SK-N-SH (cell line): Measurements from ENCODE around the gene NWD2. TPM values are rescaled to one million over a fixed set of nuclear protein-coding genes. Genes with fewer than 3 reads are reported as not detected.

Experiments used
- CTCF ChIA-PET: fragments of 300-600, 350-600 bp; formaldehyde crosslinking; extraction: SDS; loops from one replicate; lab custom pipeline; 2021; lab: Yijun Ruan, JAX
- POLR2A ChIA-PET: fragments of 350-600 bp; sonication (Branson Sonifier 250); formaldehyde crosslinking; extraction: SDS; loops from one replicate; lab custom pipeline; 2020; ENCODE audit warnings: antibody characterized with exemption, inconsistent platforms; lab: Yijun Ruan, JAX
- DNase-seq: peaks from one replicate; pipeline ENCODE4 v3.0.0; 2012
- H2AFZ ChIP-seq: fragments of 200-600 bp; sonication (generic); 2 replicates; pipeline ENCODE4 v1.8.1; 2016; ENCODE audit warnings: antibody characterized with exemption, mild to moderate bottlenecking, low read depth
- H3F3A ChIP-seq: fragments of 200-600 bp; sonication (generic); replicated peaks from 2 replicates; pipeline ENCODE3; 2016; ENCODE audit warnings: antibody characterized with exemption, mild to moderate bottlenecking; ENCODE audit not compliant: insufficient read depth
- H3K27ac ChIP-seq, 2 experiments: fragments of 200-500 bp in 1 of 2; fragments of 200-600 bp in 1 of 2; sonication (Bioruptor generic) in 1 of 2; sonication (generic), shearing (Covaris generic) in 1 of 2; 2 replicates each; pipeline versions ENCODE4 v1.5.1 to v1.6.1; 2014 to 2016; ENCODE audit warnings: low read depth in 2 of 2, inconsistent platforms in 1 of 2, low read length in 1 of 2, mild to moderate bottlenecking in 1 of 2, mixed read lengths in 1 of 2
- H3K27me3 ChIP-seq: fragments of 200-600 bp; sonication (generic), shearing (Covaris generic); 2 replicates; pipeline ENCODE4 v1.6.1; 2016; ENCODE audit warnings: mixed run types; ENCODE audit not compliant: insufficient read depth
- H3K36me3 ChIP-seq, 2 experiments: fragments of 200-500 bp in 1 of 2; fragments of 200-600 bp in 1 of 2; sonication (Bioruptor generic) in 1 of 2; sonication (generic) in 1 of 2; replicated peaks in 1 of 2; 2 replicates each; pipeline versions ENCODE3 to v1.5.1; 2014 to 2016; ENCODE audit warnings: low read length in 1 of 2, mild to moderate bottlenecking in 1 of 2; ENCODE audit not compliant: insufficient read depth in 2 of 2, control insufficient read depth in 1 of 2
- H3K4me1 ChIP-seq, 2 experiments: fragments of 200-500 bp in 1 of 2; fragments of 200-600 bp in 1 of 2; sonication (Bioruptor generic) in 1 of 2; sonication (generic), shearing (Covaris generic) in 1 of 2; 2 replicates each; pipeline versions ENCODE4 v1.5.1 to v1.6.1; 2014 to 2016; ENCODE audit warnings: low read depth in 1 of 2, low read length in 1 of 2, mixed run types in 1 of 2; ENCODE audit not compliant: insufficient read depth in 2 of 2, control insufficient read depth in 1 of 2
- H3K4me2 ChIP-seq: fragments of 200-600 bp; sonication (generic), shearing (Covaris generic); 2 replicates; pipeline ENCODE4 v1.6.1; 2017; ENCODE audit warnings: mixed run types
- H3K4me3 ChIP-seq, 2 experiments: fragments of 200-500 bp in 1 of 2; fragments of 200-600 bp in 1 of 2; sonication (Bioruptor generic) in 1 of 2; sonication (generic), shearing (Covaris generic) in 1 of 2; 2 replicates each; pipeline versions ENCODE4 v1.5.1 to v1.8.1; 2014 to 2016; ENCODE audit warnings: low read depth in 2 of 2, inconsistent platforms in 1 of 2, low read length in 1 of 2, mild to moderate bottlenecking in 1 of 2, mixed read lengths in 1 of 2, moderate library complexity in 1 of 2
- H3K79me2 ChIP-seq: fragments of 200-600 bp; sonication (generic); 2 replicates; pipeline ENCODE4 v1.8.1; 2017; ENCODE audit warnings: mild to moderate bottlenecking; ENCODE audit not compliant: insufficient read depth
- H3K9ac ChIP-seq: fragments of 200-600 bp; sonication (generic); 2 replicates; pipeline ENCODE4 v1.6.1; 2017; ENCODE audit warnings: mixed run types
- H3K9me2 ChIP-seq: fragments of 200-600 bp; sonication (generic); 2 replicates; pipeline ENCODE4 v1.6.1; 2017; ENCODE audit warnings: mixed run types
- H3K9me3 ChIP-seq: fragments of 200-600 bp; sonication (generic); 2 replicates; pipeline ENCODE4 v1.6.1; 2017; ENCODE audit warnings: mixed run types, mild to moderate bottlenecking, moderate library complexity
- H4K20me1 ChIP-seq: fragments of 200-600 bp; sonication (generic); 2 replicates; pipeline ENCODE4 v1.6.1; 2017; ENCODE audit warnings: mild to moderate bottlenecking, mixed run types; ENCODE audit not compliant: insufficient read depth
- CTCF ChIP-seq: fragments of 200-600 bp; sonication (generic); IDR thresholded peaks from 2 replicates; pipeline ENCODE4 v1.6.1; 2017; ENCODE audit warnings: antibody characterized with exemption, mild to moderate bottlenecking, moderate library complexity
- ELF1 ChIP-seq: IDR thresholded peaks from 2 replicates; pipeline ENCODE4 v1.4.0; 2012
- FOSL2 ChIP-seq: IDR thresholded peaks from 2 replicates; pipeline ENCODE4 v1.4.0; 2012; ENCODE audit warnings: low read depth, mild to moderate bottlenecking, moderate library complexity, borderline replicate concordance
- IRF3 ChIP-seq: fragments of 150-350 bp; IDR thresholded peaks from 2 replicates; pipeline ENCODE4 v1.6.1; 2016; ENCODE audit warnings: mild to moderate bottlenecking, low read depth, low read length
- MAX ChIP-seq: IDR thresholded peaks from 2 replicates; pipeline ENCODE4 v1.4.0; 2012; ENCODE audit warnings: low read depth
- NFIC ChIP-seq: IDR thresholded peaks from 2 replicates; pipeline ENCODE4 v1.4.0; 2012; ENCODE audit warnings: borderline replicate concordance
- RAD21 ChIP-seq: IDR thresholded peaks from 2 replicates; pipeline ENCODE4 v1.6.1; 2012; ENCODE audit warnings: mild to moderate bottlenecking, low read length
- RCOR1 ChIP-seq: fragments of 150-350 bp; IDR thresholded peaks from 2 replicates; pipeline ENCODE4 v1.6.1; 2017; ENCODE audit warnings: antibody characterized with exemption, low read length
- SMC3 ChIP-seq: IDR thresholded peaks from 2 replicates; pipeline ENCODE4 v1.6.1; 2012; ENCODE audit warnings: low read depth, low read length, improper control_type of control experiment
- ZBTB33 ChIP-seq: IDR thresholded peaks from 2 replicates; pipeline ENCODE4 v1.4.0; 2012; ENCODE audit warnings: low read depth, borderline replicate concordance
- WGBS: methylation state at CpG from one replicate; pipeline ENCODE4 v1.1.6; 2017; ENCODE audit warnings: low lambda C conversion rate; 5-methylcytosine and 5-hydroxymethylcytosine counted together
- polyA plus RNA-seq, 3 experiments: library from polyadenylated mRNA; depleted of rRNA; stranded (reverse); fragments of >200 nt; gene quantifications; 2 replicates each; pipeline ENCODE4 v1.2.3, GENCODE V29; 2012

The NWD2 gene
- polyA plus RNA-seq, 1 of the 3 experiments (the other 2 are of a cell fraction), result not detected

- CTCF ChIA-PET, result interaction anchor here (1.0 kb wide), 1 partner anchor 29 kb away, joined by 4 read pairs; no protein-coding TSS in a partner anchor
These were observed 139.2 kb downstream of the NWD2 start for GRCh38 chr4:37383579-37384229.

GRCh38 chr4:37385424-37385823, 140.9 kb downstream of the NWD2 start:
- Histone ChIP-seq H3K4me2 (no peak overlapping the region), H3K27ac (no peak overlapping the region), H3F3A (peaks cover 2% of the 10 kb centered on the region), H3K9ac (no peak overlapping the region), H2AFZ (no peak overlapping the region), H3K36me3 (no peaks in the 10 kb centered on the region), H3K27me3 (peaks cover 8% of the 10 kb centered on the region), H3K9me3 (no peaks in the 10 kb centered on the region), H3K9me2 (no peaks in the 10 kb centered on the region), H3K4me3 (no peak overlapping the region), H3K4me1 (no peaks in the 10 kb centered on the region), H4K20me1 (no peaks in the 10 kb centered on the region), H3K79me2 (no peaks in the 10 kb centered on the region)
- 4% methylated on average over 2 of the region's 2 CpGs for WGBS
- TF ChIP-seq ELF1 (no peak), ZBTB33 (no peak), MAX (no peak), NFIC (no peak)
- no peak for DNase-seq
- CTCF ChIA-PET, result interaction anchor here (1.0 kb wide), 1 partner anchor 28 kb away, joined by 3 read pairs; no protein-coding TSS in a partner anchor
- POLR2A ChIA-PET, result no interaction called here

More at GRCh38 chr4:37383579-37384229, 139.2 kb downstream of the NWD2 start:
- Histone ChIP-seq H3K9ac (no peak overlapping the region), H3K4me2 (no peak overlapping the region), H3K27me3 (peaks cover 8% of the 10 kb centered on the region; the same call in 1 of the 2 replicates), H4K20me1 (no peaks in the 10 kb centered on the region), H3K79me2 (no peaks in the 10 kb centered on the region), H3K4me1 (no peaks in the 10 kb centered on the region), H3K36me3 (no peaks in the 10 kb centered on the region), H3K27ac (no peak overlapping the region), H3K9me3 (no peaks in the 10 kb centered on the region), H3F3A (no peaks in the 10 kb centered on the region), H3K9me2 (no peaks in the 10 kb centered on the region), H2AFZ (no peak overlapping the region), H3K4me3 (no peak overlapping the region)
- WGBS, result 7% methylated on average over 7 of the region's 7 CpGs
- DNase-seq, result peak; percentile 9
- no peak for TF ChIP-seq FOSL2
- TF ChIP-seq RCOR1, result no peak
- TF ChIP-seq RAD21, result peak; percentile 48; the same call in 1 of the 2 replicates
- 0 out of 2 replicates have a peak, but pooled peaks have one; percentile 16 for TF ChIP-seq SMC3
- peak; percentile 72 for TF ChIP-seq CTCF
- TF ChIP-seq IRF3, result no peak
- POLR2A ChIA-PET, result no interaction called here
